Gastrocnemius medialis (tissue), 4 donors: ENCODE measurements around the gene CMTR1. TPM values are rescaled to one million over a fixed set of nuclear protein-coding genes. Genes with fewer than 3 reads are reported as not detected.

Source experiments
- ATAC-seq, 2 donors: fragments of 150-250 bp; one replicate each; pipeline ENCODE4 v1.9.1; 2016
- DNase-seq, 2 donors: peaks; one replicate each; pipeline ENCODE4 v3.0.0-alpha.2; 2019
- H3K27ac ChIP-seq, 4 donors: fragments of 200-600 bp; sonication (generic); 1 replicate in 1 of 4; 2 replicates in 3 of 4; pipeline ENCODE4 v1.5.1; 2016 to 2018; ENCODE audit warnings: mild to moderate bottlenecking in 2 of 4, moderate library complexity in 1 of 4
- H3K27me3 ChIP-seq, 3 donors: fragments of 200-600 bp; sonication (generic) in 2 of 3; 1 replicate in 1 of 3; 2 replicates in 2 of 3; pipeline versions ENCODE4 v1.5.1 to v1.6.0; 2016 to 2019; ENCODE audit warnings: mild to moderate bottlenecking in 1 of 3, moderate library complexity in 1 of 3
- H3K36me3 ChIP-seq, 2 donors: fragments of 200-600 bp; sonication (generic) in 1 of 2; one replicate each; pipeline ENCODE4 v1.5.1; 2017 to 2018
- H3K4me1 ChIP-seq, 2 donors: fragments of 200-600 bp; sonication (generic) in 1 of 2; one replicate each; pipeline ENCODE4 v1.5.1; 2016 to 2017; ENCODE audit warnings: mild to moderate bottlenecking in 2 of 2
- H3K4me3 ChIP-seq, 4 donors: fragments of 200-600 bp; sonication (generic) in 3 of 4; 1 replicate in 1 of 4; 2 replicates in 3 of 4; pipeline ENCODE4 v1.5.1; 2016 to 2019; ENCODE audit warnings: mild to moderate bottlenecking in 2 of 4
- H3K9me3 ChIP-seq, 3 donors: fragments of 200-600 bp; sonication (generic) in 2 of 3; 1 replicate in 1 of 3; 2 replicates in 2 of 3; pipeline ENCODE4 v1.5.1; 2016 to 2019
- CTCF ChIP-seq, 5 experiments: fragments of 450-650 bp in 3 of 5; fragments of 200-600 bp in 2 of 5; sonication (generic) in 2 of 5; IDR thresholded peaks in 4 of 5; conservative IDR thresholded peaks in 1 of 5; 1 replicate in 4 of 5; 2 replicates in 1 of 5; pipeline ENCODE4 v1.5.1; 2016 to 2019; ENCODE audit warnings: antibody characterized with exemption in 5 of 5, mild to moderate bottlenecking in 3 of 5, moderate library complexity in 3 of 5
- POLR2A ChIP-seq, 2 donors: fragments of 450-650 bp; IDR thresholded peaks; one replicate each; pipeline ENCODE4 v1.6.1; 2017; ENCODE audit warnings: antibody characterized with exemption in 2 of 2, mild to moderate bottlenecking in 2 of 2, moderate library complexity in 2 of 2
- in situ Hi-C, 4 donors: fragments of 200-750 bp; cut with MboI; loops; one replicate each; pipeline versions ENCODE4 v1.15.0 to v1.8.0; 2017; ENCODE audit warnings: low sequenced_read_pairs in 4 of 4
- intact Hi-C: fragments of 100-400 bp; cut with DNase I; formaldehyde crosslinking; loops from one replicate; pipeline ENCODE4 v1.15.1; 2023; ENCODE audit warnings: low total_unique reads
- total RNA-seq, 4 donors: library from RNA; depleted of rRNA; stranded (reverse); fragments of >200 nt; gene quantifications; one replicate each; pipeline versions ENCODE4 v1.1.0 to v1.2.3, GENCODE V29; 2016

Gene CMTR1
- total RNA-seq, 4 donors from 2014 or later: 18.2 to 34.6 (median 25.4) TPM

GRCh38 chr6:37392821-37393220 lies 40.2 kb upstream of the CMTR1 start:
- peaks cover 0 to 18% of the 10 kb centered on the region in 2 donors for H3K36me3 ChIP-seq
- intact Hi-C loops (no loop called here), in situ Hi-C loops (no loop called here)
- no peaks in the 10 kb centered on the region for H3K27me3 ChIP-seq
- no peak for DNase-seq
- no peak overlapping the region for H3K27ac ChIP-seq
- H3K4me3 ChIP-seq: no peak overlapping the region
- TF ChIP-seq CTCF (IDR thresholded peaks at IDR 0.05 in 4 of 5, conservative IDR thresholded peaks at IDR 0.05 in 1 of 5) (no peak), POLR2A (IDR thresholded peaks at IDR 0.05) (no peak)
- H3K9me3 ChIP-seq: no peaks in the 10 kb centered on the region
- no peaks in the 10 kb centered on the region for H3K4me1 ChIP-seq
- no peak for ATAC-seq

- H3K27me3 ChIP-seq: no peaks in the 10 kb centered on the region
- intact Hi-C loops: no loop called here
- H3K36me3 ChIP-seq: peaks cover 0 to 18% of the 10 kb centered on the region in 2 donors
- no peak overlapping the region for H3K4me3 ChIP-seq
- H3K9me3 ChIP-seq: no peaks in the 10 kb centered on the region
- in situ Hi-C loops: no loop called here
- no peak for DNase-seq
- H3K4me1 ChIP-seq: no peaks in the 10 kb centered on the region
- TF ChIP-seq POLR2A (IDR thresholded peaks at IDR 0.05) (no peak), CTCF (IDR thresholded peaks at IDR 0.05 in 4 of 5, conservative IDR thresholded peaks at IDR 0.05 in 1 of 5) (no peak)
- no peak overlapping the region for H3K27ac ChIP-seq
- no peak for ATAC-seq
These were observed 39.6 kb upstream of the CMTR1 start for GRCh38 chr6:37393381-37393929.

- Histone ChIP-seq H3K27ac (no peak overlapping the region), H3K4me3 (no peak overlapping the region), H3K27me3 (no peaks in the 10 kb centered on the region), H3K36me3 (peaks cover 0 to 8% of the 10 kb centered on the region in 2 donors), H3K9me3 (no peaks in the 10 kb centered on the region), H3K4me1 (no peaks in the 10 kb centered on the region)
- TF ChIP-seq CTCF (IDR thresholded peaks at IDR 0.05 in 4 of 5, conservative IDR thresholded peaks at IDR 0.05 in 1 of 5): no peak
- TF ChIP-seq POLR2A (IDR thresholded peaks at IDR 0.05): no peak
- in situ Hi-C loops: no loop called here
- intact Hi-C loops: no loop called here
- DNase-seq (no peak), ATAC-seq (no peak)
These were observed 36.3 kb upstream of the CMTR1 start for GRCh38 chr6:37396571-37397180.

GRCh38 chr6:37399131-37399530 lies 33.9 kb upstream of the CMTR1 start:
- in situ Hi-C loops (no loop called here), intact Hi-C loops (no loop called here)
- no peak for ATAC-seq
- no peak for TF ChIP-seq CTCF (IDR thresholded peaks at IDR 0.05 in 4 of 5, conservative IDR thresholded peaks at IDR 0.05 in 1 of 5)
- no peaks in the 10 kb centered on the region for H3K4me1 ChIP-seq
- no peaks in the 10 kb centered on the region for H3K36me3 ChIP-seq
- no peaks in the 10 kb centered on the region for H3K27me3 ChIP-seq
- H3K4me3 ChIP-seq: no peak overlapping the region
- H3K9me3 ChIP-seq: no peaks in the 10 kb centered on the region
- DNase-seq: no peak
- no peak overlapping the region for H3K27ac ChIP-seq
